ENCODE data around the gene PEPD. TPM values are rescaled to one million over a fixed set of nuclear protein-coding genes. Genes with fewer than 3 reads are reported as not detected.

PEPD gene
- total RNA-seq, 1 donor from 2014 or later, result 24.0 TPM

DNA sequence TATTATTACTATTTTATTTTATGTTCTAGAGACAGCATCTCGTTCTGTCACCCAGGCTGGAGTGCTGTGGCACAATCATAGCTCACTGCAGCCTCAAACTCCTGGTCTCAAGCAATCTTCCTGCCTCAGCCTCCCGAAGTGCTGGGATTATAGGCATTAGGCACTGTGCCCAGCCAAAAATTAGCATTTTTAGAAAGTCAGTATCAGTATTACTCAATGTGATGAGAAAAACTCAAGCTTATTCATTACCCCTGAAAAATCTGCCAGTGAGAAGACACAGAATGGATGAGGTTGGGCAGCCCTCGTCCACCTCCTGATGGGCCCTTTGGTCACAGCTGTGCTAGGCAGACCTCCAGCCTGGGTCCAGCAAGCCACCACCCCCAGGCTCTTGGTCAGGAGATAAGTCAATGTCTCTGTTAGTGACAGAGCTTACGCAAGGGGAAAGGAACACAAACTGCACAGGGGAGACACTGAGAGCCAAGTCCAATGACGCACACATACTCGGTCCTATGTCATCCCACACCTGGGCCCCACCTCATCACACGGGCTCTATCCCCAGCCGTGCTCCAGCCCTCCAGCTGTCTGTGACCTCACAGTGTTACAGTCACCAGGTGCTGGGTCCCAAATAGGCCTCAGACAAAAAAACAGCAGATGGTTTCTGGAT lies 19.8 kb downstream of the PEPD start:
- peaks cover 19 to 34% (median 25%) of the 10 kb centered on the region in 3 donors for H3K36me3 ChIP-seq (ENCODE audit: control insufficient read depth in 3 of 3, insufficient read depth in 3 of 3, low read length in 3 of 3)
- H3K27ac ChIP-seq (ENCODE audit: low read depth, low read length), result no peak overlapping the region

DNA sequence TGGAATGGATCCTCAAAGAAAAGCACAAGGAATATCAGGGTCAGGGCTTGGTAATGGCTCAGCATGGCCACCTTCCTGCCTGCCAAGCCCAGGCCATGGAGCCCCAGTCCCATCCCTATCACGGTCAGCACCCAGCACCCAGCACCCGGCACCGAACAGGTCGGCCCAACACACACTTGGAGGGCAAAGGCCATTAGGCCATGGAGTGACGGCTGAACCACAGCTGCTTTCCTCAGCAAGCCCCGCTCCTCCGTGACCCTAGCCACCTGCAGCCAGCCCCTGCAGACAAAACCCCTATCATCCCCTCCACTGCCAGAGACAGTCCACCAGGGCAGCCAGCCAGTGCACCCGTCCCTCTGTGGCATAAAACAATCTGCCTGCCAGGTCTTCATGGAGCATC lies 20.6 kb downstream of the PEPD start:
- no peaks in the 10 kb centered on the region for H3K9me3 ChIP-seq (ENCODE audit: control insufficient read depth in 3 of 3, low read length in 3 of 3)
- H3K36me3 ChIP-seq (ENCODE audit: control insufficient read depth in 3 of 3, insufficient read depth in 3 of 3, low read length in 3 of 3), result peaks cover 19 to 34% (median 30%) of the 10 kb centered on the region in 3 donors
- no peaks in the 10 kb centered on the region for H3K27me3 ChIP-seq (ENCODE audit: control insufficient read depth in 3 of 3, insufficient read depth in 3 of 3, low read length in 3 of 3)
- no peak overlapping the region for H3K27ac ChIP-seq (ENCODE audit: low read depth, low read length)
- H3K9ac ChIP-seq (ENCODE audit: low read depth in 1 of 3, low read length in 3 of 3), result no peak overlapping the region
- no peaks in the 10 kb centered on the region for H3K4me1 ChIP-seq (ENCODE audit: control insufficient read depth in 3 of 3, insufficient read depth in 3 of 3, low read length in 3 of 3)
- H3K4me3 ChIP-seq (ENCODE audit: low read length in 3 of 3), result no peak overlapping the region

More for the DNA sequence above, 19.8 kb downstream of the PEPD start:
- no peaks in the 10 kb centered on the region for H3K4me1 ChIP-seq (ENCODE audit: control insufficient read depth in 3 of 3, insufficient read depth in 3 of 3, low read length in 3 of 3)
- no peak overlapping the region for H3K4me3 ChIP-seq (ENCODE audit: low read length in 3 of 3)
- H3K9ac ChIP-seq (ENCODE audit: low read depth in 1 of 3, low read length in 3 of 3), result no peak overlapping the region
- H3K9me3 ChIP-seq (ENCODE audit: control insufficient read depth in 3 of 3, low read length in 3 of 3), result no peaks in the 10 kb centered on the region
- no peaks in the 10 kb centered on the region for H3K27me3 ChIP-seq (ENCODE audit: control insufficient read depth in 3 of 3, insufficient read depth in 3 of 3, low read length in 3 of 3)

DNA sequence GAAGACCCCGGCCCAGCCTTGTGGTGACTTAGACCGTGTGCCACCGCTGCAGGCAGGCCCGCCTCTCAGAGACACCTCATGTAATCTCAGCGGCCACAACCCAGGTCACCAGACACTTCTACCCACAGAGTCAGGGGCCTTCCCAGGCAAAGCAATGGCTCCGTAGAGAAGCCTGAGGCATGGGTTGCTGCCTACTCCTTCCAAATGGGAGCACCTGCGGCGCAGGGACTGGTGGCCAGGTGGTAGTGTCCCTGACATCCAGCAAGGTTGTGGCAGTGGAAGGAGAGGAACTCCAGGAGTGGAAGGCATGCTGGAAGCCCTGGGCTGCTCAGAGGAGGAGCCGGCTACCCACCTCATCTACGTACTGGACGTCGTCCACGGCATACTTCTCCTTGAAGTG lies 21.0 kb downstream of the PEPD start:
- Histone ChIP-seq H3K27me3 (ENCODE audit: control insufficient read depth in 3 of 3, insufficient read depth in 3 of 3, low read length in 3 of 3) (no peaks in the 10 kb centered on the region), H3K9ac (ENCODE audit: low read depth in 1 of 3, low read length in 3 of 3) (no peak overlapping the region), H3K36me3 (ENCODE audit: control insufficient read depth in 3 of 3, insufficient read depth in 3 of 3, low read length in 3 of 3) (peaks cover 19 to 34% (median 32%) of the 10 kb centered on the region in 3 donors), H3K4me3 (ENCODE audit: low read length in 3 of 3) (no peak overlapping the region), H3K4me1 (ENCODE audit: control insufficient read depth in 3 of 3, insufficient read depth in 3 of 3, low read length in 3 of 3) (no peaks in the 10 kb centered on the region), H3K27ac (ENCODE audit: low read depth, low read length) (no peak overlapping the region), H3K9me3 (ENCODE audit: control insufficient read depth in 3 of 3, low read length in 3 of 3) (no peaks in the 10 kb centered on the region)

DNA sequence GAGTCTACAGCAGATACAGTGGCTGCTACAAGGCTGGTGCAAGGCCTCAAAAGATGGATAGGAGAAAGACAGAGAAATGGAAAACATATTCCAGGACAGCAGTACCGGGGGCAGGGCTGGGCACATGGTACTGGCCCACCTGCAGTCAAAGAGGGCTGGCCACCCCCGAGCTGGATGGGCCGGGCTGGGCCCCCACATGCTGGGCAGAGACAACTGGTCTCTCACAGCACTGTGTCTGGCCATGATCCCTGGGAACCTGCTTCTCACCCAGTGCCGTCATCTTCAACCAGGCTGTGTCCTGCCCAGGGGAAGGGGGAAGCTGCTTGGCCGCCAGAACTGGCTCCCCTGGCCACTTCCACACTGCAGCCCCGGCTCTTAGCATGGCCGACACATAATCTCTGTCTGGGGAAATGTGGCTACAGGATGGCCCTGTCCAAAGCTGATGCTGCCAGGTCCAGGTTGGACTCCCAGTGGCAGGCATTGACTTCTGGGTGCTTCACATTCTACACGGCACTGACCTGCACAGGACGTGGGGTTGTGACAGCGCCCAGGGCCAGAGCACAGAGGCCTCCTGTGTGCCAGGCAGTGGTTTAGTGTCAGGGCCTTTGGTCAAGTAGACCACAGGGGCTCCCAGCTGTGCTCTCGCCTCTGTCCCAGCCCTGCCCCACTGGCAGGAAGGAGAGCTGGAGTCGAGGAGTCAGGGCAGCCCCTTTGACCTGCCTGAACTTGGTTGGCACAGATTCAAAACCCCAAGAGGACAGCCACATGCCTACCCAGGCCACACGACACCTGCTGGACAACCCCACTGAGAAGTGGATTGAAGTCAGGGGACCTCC lies 21.7 kb downstream of the PEPD start:
- Histone ChIP-seq H3K9me3 (ENCODE audit: control insufficient read depth in 3 of 3, low read length in 3 of 3) (no peaks in the 10 kb centered on the region), H3K27me3 (ENCODE audit: control insufficient read depth in 3 of 3, insufficient read depth in 3 of 3, low read length in 3 of 3) (no peaks in the 10 kb centered on the region), H3K4me1 (ENCODE audit: control insufficient read depth in 3 of 3, insufficient read depth in 3 of 3, low read length in 3 of 3) (no peaks in the 10 kb centered on the region), H3K36me3 (ENCODE audit: control insufficient read depth in 3 of 3, insufficient read depth in 3 of 3, low read length in 3 of 3) (peaks cover 19 to 32% (median 32%) of the 10 kb centered on the region in 3 donors), H3K4me3 (ENCODE audit: low read length in 3 of 3) (no peak overlapping the region), H3K9ac (ENCODE audit: low read depth in 1 of 3, low read length in 3 of 3) (no peak overlapping the region), H3K27ac (ENCODE audit: low read depth, low read length) (no peak overlapping the region)

DNA sequence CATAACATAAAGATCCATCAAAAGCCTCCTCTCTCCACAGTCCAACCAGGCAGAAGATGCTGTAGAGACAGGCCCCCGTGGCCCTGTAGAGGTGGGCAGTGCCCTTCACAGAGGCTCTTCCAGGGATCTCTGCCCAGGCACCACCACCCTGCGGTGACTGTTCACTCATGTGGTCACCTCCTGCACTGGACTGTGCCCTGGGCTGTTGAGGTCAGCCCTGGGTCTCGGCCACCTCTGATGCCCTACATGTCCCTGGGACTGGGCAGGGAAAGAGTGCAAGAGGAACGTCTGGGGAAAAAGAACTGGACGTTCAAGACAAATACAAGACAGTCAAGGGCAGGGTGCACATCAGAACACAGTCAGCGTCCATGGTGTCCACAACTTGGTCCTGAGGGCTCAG lies 22.3 kb downstream of the PEPD start:
- H3K36me3 ChIP-seq (ENCODE audit: control insufficient read depth in 3 of 3, insufficient read depth in 3 of 3, low read length in 3 of 3), result peaks cover 19 to 32% (median 32%) of the 10 kb centered on the region in 3 donors
- no peak overlapping the region for H3K4me3 ChIP-seq (ENCODE audit: low read length in 3 of 3)
- no peaks in the 10 kb centered on the region for H3K9me3 ChIP-seq (ENCODE audit: control insufficient read depth in 3 of 3, low read length in 3 of 3)
- no peak overlapping the region for H3K9ac ChIP-seq (ENCODE audit: low read depth in 1 of 3, low read length in 3 of 3)
- no peaks in the 10 kb centered on the region for H3K27me3 ChIP-seq (ENCODE audit: control insufficient read depth in 3 of 3, insufficient read depth in 3 of 3, low read length in 3 of 3)
- no peak overlapping the region for H3K27ac ChIP-seq (ENCODE audit: low read depth, low read length)
- no peaks in the 10 kb centered on the region for H3K4me1 ChIP-seq (ENCODE audit: control insufficient read depth in 3 of 3, insufficient read depth in 3 of 3, low read length in 3 of 3)

DNA sequence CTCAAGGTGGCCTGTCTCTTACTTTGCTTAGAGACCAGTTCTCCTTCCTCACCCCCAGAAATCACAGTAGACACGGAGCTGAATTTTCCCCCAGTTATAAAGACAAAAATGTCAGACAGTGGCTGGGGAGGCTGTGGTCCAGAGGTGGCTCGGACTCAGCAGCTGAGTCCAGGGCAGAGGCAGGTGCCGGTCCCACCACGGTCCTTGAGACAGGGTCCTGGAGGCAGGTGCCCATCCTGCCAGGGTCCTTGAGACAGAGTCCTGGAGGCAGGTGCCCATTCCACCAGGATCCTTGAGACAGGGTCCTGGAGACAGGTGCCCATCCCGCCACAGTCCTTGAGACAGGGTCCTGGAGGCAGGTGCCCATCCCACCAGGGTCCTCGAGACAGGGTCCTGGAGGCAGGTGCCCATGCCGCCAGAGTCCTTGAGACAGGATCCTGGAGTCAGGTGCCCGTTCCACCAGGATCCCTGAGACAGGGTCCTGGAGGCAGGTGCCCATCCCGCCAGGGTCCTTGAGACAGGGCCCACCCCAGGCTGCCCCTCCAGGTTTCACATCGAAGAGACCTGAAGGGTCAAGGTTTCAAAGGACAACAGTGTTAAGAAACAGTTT lies 23.1 kb downstream of the PEPD start:
- Histone ChIP-seq H3K27ac (ENCODE audit: low read depth, low read length) (no peak overlapping the region), H3K4me3 (ENCODE audit: low read length in 3 of 3) (no peak overlapping the region), H3K9ac (ENCODE audit: low read depth in 1 of 3, low read length in 3 of 3) (no peak overlapping the region), H3K4me1 (ENCODE audit: control insufficient read depth in 3 of 3, insufficient read depth in 3 of 3, low read length in 3 of 3) (no peaks in the 10 kb centered on the region), H3K27me3 (ENCODE audit: control insufficient read depth in 3 of 3, insufficient read depth in 3 of 3, low read length in 3 of 3) (no peaks in the 10 kb centered on the region), H3K36me3 (ENCODE audit: control insufficient read depth in 3 of 3, insufficient read depth in 3 of 3, low read length in 3 of 3) (peaks cover 19 to 32% (median 32%) of the 10 kb centered on the region in 3 donors), H3K9me3 (ENCODE audit: control insufficient read depth in 3 of 3, low read length in 3 of 3) (no peaks in the 10 kb centered on the region)

DNA sequence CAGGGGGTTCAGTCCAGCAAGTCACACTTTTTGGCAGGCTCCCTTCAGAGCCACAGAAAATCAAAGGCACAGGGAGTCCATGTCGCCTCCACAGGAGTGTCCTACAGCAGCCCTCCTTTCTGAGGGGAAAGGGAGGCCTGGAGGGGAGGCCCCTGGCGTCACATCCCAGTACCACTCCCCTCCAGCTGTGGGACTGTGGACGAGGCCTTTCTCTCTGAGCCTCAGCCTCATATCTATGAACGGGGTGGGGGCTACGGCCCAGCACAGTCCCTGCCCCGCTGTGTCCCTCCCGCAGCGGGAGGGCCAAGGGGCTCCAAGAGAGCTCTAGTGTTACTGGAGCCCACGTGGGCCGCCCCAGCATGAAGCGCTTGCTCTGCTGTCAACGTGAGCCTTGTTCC lies 23.8 kb downstream of the PEPD start:
- Histone ChIP-seq H3K4me3 (ENCODE audit: low read length in 3 of 3) (no peak overlapping the region), H3K27me3 (ENCODE audit: control insufficient read depth in 3 of 3, insufficient read depth in 3 of 3, low read length in 3 of 3) (no peaks in the 10 kb centered on the region), H3K36me3 (ENCODE audit: control insufficient read depth in 3 of 3, insufficient read depth in 3 of 3, low read length in 3 of 3) (peaks cover 19 to 32% (median 29%) of the 10 kb centered on the region in 3 donors), H3K9me3 (ENCODE audit: control insufficient read depth in 3 of 3, low read length in 3 of 3) (no peaks in the 10 kb centered on the region), H3K27ac (ENCODE audit: low read depth, low read length) (no peak overlapping the region), H3K4me1 (ENCODE audit: control insufficient read depth in 3 of 3, insufficient read depth in 3 of 3, low read length in 3 of 3) (no peaks in the 10 kb centered on the region), H3K9ac (ENCODE audit: low read depth in 1 of 3, low read length in 3 of 3) (no peak overlapping the region)

DNA sequence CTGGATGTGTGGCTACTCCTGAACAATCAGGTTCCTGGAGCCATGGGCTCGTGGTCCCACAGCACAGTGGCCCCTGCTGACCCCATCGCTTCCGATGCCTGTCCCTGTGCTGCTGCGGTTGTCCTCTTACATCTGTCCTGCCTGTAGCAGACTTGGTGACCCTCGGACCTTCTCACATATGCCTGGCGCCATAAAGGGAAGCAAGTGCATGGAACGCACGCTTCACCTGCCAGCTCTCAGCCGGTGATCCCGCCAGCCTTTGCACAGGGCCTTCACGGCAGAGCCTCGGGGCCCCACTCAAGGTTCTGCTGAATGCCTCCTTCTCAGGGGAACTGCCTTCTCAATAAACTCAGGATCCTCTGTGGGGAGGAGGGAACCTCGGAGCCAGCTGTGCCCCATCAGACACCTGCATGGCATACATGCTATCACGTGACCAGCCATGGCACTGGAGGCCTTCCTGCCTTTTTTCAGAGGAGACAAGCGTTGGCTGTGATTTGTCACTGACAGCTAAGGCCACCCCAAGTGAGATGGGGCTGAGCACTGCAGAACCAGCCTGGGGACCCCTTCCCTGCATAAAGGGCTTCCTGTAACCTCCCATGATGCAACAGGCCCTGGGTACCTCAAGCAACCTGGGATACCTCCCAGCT lies 24.3 kb downstream of the PEPD start:
- no peak overlapping the region for H3K27ac ChIP-seq (ENCODE audit: low read depth, low read length)
- no peak overlapping the region for H3K4me3 ChIP-seq (ENCODE audit: low read length in 3 of 3)
- H3K9me3 ChIP-seq (ENCODE audit: control insufficient read depth in 3 of 3, low read length in 3 of 3), result no peaks in the 10 kb centered on the region
- H3K36me3 ChIP-seq (ENCODE audit: control insufficient read depth in 3 of 3, insufficient read depth in 3 of 3, low read length in 3 of 3), result peaks cover 19 to 32% (median 29%) of the 10 kb centered on the region in 3 donors
- H3K9ac ChIP-seq (ENCODE audit: low read depth in 1 of 3, low read length in 3 of 3), result no peak overlapping the region
- H3K4me1 ChIP-seq (ENCODE audit: control insufficient read depth in 3 of 3, insufficient read depth in 3 of 3, low read length in 3 of 3), result no peaks in the 10 kb centered on the region
- H3K27me3 ChIP-seq (ENCODE audit: control insufficient read depth in 3 of 3, insufficient read depth in 3 of 3, low read length in 3 of 3), result no peaks in the 10 kb centered on the region

DNA sequence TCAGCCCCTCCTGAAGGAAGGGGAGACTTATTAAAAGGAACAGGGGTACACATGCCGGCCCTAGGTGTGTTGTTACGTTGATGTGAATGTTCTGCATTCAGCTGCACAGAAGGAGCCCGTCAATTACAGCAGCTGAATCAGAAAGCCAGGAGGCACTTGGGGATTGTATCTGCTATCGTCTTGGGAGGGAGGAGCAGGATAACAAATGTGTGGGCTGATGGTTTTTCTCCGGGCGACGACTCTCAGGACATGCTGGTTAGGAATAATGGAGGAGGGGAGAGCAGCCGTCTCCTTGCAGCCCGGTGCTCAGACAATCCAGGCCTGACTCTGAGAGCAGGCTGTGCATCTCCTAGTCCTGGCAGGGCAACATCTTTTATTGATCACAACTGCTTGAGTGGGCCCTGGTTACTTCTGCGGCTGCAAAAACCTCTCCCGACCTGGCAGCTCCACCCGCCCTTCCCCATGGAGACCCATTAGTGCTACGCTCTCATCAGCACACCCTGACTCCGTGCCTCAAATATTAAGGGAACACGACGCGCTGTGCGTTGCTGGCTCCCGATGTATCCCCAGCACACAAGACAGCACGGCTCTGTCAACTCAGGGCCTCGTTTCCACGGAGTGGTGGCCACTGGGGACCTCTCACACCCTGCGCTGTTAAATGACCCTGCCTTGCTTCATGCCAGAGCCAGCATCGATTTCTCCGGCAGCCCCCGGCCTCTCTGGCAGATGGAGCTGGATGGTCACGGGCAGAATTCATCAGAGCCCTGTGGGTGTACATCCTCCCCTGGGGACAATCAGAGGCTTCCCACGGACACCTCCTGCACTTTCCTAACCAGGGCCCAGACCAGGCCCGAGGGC lies 25.3 kb downstream of the PEPD start:
- H3K27ac ChIP-seq (ENCODE audit: low read depth, low read length), result no peak overlapping the region
- H3K9ac ChIP-seq (ENCODE audit: low read depth in 1 of 3, low read length in 3 of 3), result no peak overlapping the region
- H3K4me3 ChIP-seq (ENCODE audit: low read length in 3 of 3), result no peak overlapping the region
- H3K9me3 ChIP-seq (ENCODE audit: control insufficient read depth in 3 of 3, low read length in 3 of 3), result no peaks in the 10 kb centered on the region
- H3K36me3 ChIP-seq (ENCODE audit: control insufficient read depth in 3 of 3, insufficient read depth in 3 of 3, low read length in 3 of 3), result peaks cover 19 to 32% (median 29%) of the 10 kb centered on the region in 3 donors
- no peaks in the 10 kb centered on the region for H3K4me1 ChIP-seq (ENCODE audit: control insufficient read depth in 3 of 3, insufficient read depth in 3 of 3, low read length in 3 of 3)
- no peaks in the 10 kb centered on the region for H3K27me3 ChIP-seq (ENCODE audit: control insufficient read depth in 3 of 3, insufficient read depth in 3 of 3, low read length in 3 of 3)
